GM21723 (cell line): ENCODE data around the gene DGKB.

Experiments
- ATAC-seq: cut with Tn5 transposase; IDR thresholded peaks from one replicate; pipeline ENCODE4 v1.9.1; 2021; ENCODE audit warnings: mild to moderate bottlenecking, moderate library complexity; ENCODE audit not compliant: unreplicated experiment

DGKB gene

DNA sequence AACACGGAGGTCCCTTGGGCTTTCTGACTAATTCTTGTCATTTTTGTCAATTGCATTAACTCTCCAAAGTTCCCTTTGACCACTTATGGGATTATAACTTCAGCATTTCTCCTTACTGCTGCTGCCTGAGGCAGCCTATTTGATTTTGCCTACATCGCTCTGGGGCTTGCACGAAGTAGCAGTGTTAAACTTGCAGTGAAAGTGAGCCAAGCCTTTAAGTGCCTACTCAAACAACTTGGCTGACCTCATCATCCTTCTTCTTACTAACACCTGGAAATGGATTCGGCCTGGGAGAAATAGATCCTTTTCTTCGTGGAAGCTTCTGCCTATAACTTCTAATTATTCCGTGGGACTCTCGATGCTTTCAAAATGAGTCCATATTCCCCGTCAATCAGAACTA is 76.6 kb downstream of the DGKB start:
- no peak for ATAC-seq

DNA sequence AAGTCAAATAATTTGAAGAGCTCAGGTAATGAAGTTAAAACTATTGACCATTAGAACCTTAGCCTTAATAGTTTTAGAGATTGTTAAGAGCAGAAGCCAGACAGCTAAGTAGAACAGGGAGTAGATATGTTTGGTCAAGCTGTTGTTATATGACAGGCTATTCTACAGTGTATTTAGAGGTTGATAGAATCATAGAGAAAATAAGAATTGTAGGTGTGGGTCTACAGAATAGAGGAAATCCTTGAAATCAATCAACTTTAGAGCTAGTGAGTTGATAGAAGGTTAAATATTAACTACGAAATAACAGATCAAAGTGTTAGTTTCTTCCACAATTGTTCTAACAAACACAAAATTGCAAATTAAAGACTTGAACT is 80.1 kb downstream of the DGKB start:
- ATAC-seq = no peak

DNA sequence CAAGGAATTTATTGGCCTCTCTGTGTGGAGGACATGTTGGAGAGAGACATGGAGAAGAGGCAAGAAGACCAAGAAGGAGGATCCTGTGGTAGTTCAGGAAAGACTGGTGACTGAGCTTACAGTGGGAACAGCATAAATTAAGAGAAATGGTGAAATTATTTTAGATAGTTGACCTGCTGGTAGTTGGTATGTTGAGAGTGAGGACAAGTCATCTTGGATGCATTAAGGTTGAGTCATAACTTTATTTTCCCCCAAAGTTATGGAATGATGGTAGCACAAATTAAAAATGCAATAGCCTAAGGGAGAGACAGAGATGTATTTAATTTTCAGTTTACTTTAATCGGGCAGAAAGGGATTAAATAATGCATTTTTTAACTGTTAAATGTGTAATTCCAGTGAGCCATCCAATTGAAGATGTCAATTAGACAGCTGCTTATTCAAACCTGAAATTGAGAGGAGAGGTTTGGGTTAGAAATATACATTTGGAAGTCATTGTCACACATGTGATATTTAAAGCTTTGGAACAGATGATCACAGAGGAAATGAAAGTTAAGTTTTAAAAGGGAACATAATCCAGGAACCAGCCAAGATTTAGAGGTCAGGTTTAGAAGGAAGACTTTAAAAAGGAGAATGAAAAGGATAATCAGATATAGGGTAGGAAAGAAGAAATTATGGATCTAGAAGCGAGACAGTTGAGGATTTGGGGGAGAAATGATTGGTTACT is 80.6 kb downstream of the DGKB start:
- no peak for ATAC-seq

DNA sequence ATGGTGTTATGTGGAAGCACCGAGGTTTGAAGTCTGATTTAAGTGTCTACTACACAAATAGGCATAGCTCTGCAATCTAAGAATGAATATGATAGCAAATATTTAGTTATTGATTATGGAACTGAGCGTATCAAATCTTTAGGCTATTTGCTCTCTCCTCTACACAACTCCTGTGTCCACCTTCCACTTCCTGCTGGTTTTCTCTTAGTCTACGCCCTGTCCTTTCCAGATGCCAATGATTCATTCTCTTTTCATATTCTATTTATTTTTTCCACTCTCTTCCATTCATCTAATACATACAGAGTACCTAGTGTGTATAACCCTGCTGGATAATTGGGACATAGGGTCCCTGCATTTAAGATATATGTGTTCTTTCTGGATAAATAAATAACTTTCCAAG is 83.7 kb downstream of the DGKB start:
- no peak for ATAC-seq

DNA sequence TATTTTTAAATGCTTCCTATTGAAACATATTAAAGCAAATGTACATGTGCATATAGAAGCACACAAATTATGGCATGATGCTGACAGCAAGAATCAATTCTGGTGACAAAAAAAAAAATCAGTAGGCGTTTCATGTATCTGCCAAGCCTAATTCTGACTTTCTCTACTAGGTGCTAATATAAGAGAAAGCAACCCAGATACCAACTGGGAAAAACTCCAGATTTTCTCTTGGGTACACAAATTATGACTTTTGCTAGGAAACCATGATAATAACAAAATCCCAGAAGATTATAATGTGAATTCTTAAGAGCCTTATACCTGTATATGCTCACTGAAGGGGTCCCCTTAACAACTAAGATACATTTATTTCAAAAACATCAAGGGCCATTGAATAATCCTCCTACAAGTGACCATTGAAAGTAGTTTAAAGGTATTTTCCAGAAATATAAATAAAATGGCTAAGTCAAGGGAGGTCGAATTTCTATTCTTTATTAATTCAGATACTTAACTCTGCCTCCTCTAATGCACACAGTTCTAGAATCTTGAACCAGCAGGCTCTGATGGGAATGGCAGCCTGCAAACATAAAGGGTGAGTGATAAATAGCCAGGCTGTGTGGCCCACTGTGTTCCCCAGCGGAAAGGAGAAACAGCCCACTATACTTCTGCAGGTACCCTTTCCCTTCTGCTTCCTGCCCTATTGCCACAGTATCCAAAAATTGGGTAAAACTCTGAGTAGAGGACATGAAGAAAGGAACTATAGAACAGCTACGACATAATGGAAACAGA is 84.5 kb downstream of the DGKB start:
- no peak for ATAC-seq

- ATAC-seq = no peak
These were observed 95.0 kb downstream of the DGKB start for GRCh38 chr7:14807507-14807906.

GRCh38 chr7:14806891-14807290 is 95.7 kb downstream of the DGKB start:
- no peak for ATAC-seq

- no peak for ATAC-seq
These were observed 97.3 kb downstream of the DGKB start for GRCh38 chr7:14805105-14805719.

- no peak for ATAC-seq
These were observed 101.9 kb downstream of the DGKB start for GRCh38 chr7:14800664-14801063.

DNA sequence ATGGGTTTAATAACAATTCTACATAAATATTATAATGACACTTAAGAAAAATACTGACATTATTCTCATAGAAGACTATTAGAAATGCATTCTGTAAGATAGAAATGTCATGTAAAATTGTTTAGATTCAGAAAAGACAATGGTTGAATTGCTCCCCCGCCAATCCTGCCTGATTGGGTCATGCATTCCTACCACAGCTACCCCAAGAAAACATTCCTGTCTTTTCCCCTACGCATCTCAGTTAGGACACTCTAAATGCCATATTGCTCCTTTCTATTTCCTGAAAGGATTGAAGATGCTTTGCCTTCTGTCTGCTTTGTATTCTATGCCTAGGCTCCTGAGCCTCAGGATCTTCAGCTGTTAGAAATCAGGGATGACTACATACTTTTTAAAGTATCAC is 109.4 kb downstream of the DGKB start:
- ATAC-seq = no peak

- ATAC-seq = no peak
These were observed 115.0 kb downstream of the DGKB start for GRCh38 chr7:14787551-14787950.

DNA sequence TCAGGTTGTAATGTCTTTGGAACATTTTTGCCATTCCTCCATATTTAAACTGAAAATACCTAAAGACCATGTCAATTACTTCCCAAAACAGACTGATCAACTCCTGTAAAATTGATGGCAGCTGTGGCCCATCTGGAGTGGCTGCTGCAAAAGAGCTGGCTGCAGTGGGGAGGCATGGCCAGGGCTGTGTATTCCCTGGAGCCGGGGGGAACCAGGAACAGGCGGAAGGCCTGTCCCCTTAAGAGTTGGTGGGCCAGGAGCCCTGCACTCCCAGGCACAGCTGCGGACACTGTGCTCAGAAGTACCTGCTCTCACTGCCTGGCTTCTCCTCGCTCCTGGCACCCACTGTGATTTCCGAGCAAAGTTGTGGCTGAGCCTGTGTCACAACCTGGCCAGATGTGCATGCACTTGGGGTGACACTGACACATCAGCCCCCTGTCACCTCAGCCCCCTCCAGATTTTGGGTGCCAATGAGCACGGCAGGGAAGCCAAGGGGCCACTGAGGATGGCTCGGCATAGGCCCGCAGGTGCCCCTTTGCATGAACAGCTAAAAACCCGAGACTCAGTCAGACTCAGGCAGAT is 116.1 kb downstream of the DGKB start:
- ATAC-seq = no peak

GRCh38 chr7:14777806-14778205 is 124.7 kb downstream of the DGKB start:
- no peak for ATAC-seq

DNA sequence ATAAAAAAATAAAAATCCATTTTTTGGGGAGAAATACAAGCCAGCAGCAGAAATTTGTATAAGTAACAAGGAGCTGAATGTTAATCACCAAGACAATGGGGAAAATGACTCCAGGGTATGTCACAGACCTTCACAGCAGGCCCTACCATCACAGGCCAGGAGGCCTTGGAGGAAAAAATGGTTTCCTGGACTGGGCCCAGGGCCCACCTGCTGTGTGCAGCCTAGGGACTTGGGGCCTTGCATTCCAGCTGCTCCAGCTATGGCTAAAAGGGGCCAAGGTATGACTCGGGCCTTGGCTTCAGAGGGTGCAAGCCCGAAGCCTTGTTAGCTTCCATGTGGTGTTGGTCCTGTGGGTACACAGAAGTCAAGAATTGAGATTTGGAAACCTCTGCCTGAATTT is 126.3 kb downstream of the DGKB start:
- no peak for ATAC-seq

DNA sequence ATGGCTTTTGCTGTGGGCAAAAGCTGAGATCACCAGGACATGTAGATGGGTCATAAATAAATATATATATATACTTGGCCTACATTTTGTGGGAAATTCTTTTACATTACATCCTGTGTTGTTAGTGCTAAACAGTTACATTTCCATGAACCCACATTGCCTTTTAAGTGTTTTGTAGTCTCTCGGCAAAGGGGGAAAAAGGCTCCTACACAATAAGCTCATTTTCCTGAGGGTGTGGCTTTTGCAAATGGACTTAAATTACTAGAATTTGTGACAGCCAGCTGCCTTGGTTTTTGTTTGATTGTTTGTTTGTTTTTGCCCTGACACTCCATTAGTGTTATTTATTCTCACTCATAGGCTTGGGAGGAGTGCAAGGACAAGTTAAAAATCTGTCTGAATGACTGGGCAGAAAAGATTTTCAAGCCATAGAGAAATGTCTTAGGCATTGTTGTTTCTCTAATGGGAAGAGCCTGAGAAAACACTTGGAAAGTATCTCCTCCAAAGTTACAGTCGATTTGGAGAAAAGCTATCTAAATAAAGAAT is 128.8 kb downstream of the DGKB start:
- no peak for ATAC-seq

DNA sequence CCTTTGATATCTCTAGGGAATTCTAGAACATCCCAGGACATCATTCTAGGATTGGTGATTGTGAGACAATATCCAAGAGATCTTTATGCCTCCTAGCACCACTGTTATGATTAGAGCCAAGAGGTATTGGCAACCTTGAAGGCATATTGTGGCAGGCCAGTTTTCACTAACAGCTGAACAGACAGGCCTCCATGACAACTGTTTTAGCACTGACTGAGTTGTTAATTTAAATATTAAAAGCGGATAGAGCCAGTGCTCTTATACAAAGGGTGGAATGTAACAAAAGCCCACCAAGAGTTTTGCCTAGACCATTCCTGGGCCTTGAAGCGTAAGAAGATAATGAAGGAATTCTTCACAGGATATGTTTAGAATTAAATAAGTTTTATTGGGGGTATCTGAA is 131.9 kb downstream of the DGKB start:
- no peak for ATAC-seq

GRCh38 chr7:14769261-14769660 is 133.3 kb downstream of the DGKB start:
- ATAC-seq = no peak

DNA sequence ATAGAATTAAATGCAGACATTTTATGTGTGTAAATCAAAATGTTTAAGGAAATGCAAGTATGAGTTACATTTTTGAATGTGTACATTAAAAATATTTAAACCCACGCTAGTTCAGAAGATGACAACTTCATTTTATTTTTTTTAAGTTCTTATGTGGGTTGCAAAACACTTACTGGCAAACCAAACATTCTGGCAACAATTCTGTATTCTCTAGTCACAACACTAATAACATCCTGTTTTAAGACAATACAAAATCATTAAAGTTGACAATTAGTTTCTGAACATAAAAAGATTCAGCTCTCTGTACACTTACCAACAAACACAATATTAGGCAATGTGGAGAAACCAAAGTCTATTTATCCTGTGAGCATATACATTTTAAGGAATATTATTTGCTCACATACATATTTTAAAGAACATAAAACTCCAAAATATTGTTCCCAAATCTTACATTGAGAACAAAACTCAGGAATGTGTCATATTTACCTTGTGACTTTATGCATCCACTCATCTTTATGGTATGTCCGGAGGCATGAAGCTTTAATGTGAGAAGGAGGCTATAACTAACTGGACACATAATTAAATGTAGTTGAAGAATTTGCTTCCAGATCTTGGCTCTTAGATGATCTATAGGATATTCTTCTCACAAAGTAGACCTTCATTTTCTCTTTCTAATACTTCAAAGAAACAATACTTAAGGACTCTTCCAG is 134.7 kb downstream of the DGKB start:
- no peak for ATAC-seq

GRCh38 chr7:14766747-14767146 is 135.8 kb downstream of the DGKB start:
- no peak for ATAC-seq

DNA sequence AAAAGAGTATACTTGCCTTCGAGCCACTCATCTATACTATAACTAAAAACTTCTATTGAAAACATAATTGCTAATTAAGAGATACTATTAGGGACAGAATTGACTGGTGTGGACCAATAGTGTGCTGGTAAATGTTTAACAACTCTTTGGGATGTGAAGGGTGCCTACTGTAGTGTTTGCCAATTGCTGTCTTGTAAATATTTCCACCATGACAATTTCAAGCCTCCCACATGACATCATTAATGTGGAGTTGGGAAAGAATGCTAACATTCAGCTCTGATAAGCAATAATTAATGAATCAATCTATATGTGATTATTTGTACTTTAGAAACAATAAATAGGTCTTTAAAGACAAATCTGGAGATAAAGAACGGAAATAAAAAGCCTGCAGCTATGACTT is 136.8 kb downstream of the DGKB start:
- ATAC-seq = no peak

GRCh38 chr7:14762561-14762960 is 140.0 kb downstream of the DGKB start:
- no peak for ATAC-seq
